ENCODE measurements around the gene TXNRD1.

DNA sequence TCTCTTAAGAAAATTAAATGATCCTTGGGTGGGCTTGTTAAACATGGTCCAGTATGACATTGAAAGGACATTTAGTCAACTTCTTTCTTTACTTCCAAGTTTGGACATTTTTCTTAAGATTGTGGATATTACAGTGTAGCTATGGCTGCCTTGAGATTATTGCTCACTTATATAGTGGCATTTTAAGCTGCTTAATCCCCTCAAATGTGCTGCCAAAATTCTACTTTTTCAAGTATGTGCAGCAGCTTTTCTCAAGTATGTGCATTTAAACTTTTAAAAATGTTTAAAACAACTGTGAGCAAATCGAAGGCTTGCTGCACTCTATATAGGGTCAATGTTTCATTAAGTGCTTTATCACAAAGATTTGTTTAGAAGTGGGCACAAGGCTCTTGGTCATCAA lies 7.4 kb downstream of the TXNRD1 start:
- TF ChIP-seq CTCF (IDR thresholded peaks at IDR 0.05) = no peak
- TF ChIP-seq POLR2A (IDR thresholded peaks at IDR 0.05) = no peak
